Fibroblast of peridontal ligament (primary cell): ENCODE data around the gene FTH1.
"Not testable (repeated sequence)": the region's sequence is repeated elsewhere in the genome, so short reads cannot be mapped to it uniquely, and the experiment has no call there.

Experiments used
- DNase-seq: peaks from one replicate; pipeline ENCODE4 v3.0.0-alpha.2; 2010; ENCODE audit errors: extremely low read depth

Gene FTH1

DNA sequence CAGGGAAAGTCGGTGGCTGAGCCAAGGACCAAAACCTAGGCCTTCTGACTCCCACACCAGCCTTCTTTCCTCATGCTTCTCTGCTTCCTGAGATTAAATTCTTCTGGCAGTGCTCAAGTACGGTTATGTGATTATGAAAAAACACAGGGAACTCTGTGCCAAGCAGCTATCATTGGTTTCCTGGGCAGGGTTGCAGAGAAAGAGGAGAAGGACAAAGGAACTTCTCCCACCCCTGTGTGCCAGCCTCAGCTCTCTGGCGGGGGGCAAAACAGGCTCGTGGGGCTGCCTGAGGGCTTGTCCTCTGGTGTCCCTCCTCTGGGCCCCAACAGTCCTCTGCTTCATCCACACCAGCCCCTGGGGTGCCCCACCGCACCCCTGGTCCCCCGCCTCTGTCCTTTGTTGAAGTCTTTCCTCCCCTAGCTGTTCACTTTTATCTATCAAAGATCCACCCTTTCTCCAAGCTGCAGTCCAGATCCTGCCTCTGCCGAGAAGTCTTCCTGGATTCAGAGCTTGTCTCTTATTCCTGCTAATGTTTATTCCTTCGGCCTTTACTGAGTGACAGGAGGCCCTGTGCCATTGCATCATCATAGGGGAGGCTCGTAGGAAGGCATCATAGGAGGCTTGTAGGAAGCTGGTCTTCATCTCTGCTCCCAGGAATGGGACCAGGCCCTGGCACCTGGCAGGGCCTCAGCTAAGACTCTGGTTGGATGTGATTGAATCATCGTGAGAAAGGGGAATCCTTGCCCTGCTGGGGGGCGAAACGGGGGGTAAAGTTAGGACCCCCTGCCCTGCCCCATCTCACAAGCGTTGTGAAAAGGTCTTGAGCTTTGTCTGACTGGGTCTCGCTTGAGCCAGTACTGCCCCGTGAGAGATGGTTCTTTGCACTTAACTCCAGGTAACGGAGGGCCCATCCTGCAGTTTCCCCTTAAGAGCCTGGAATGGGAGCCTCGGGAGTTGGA is 11.5 kb upstream of the FTH1 start:
- peak; percentile 67 for DNase-seq

DNA sequence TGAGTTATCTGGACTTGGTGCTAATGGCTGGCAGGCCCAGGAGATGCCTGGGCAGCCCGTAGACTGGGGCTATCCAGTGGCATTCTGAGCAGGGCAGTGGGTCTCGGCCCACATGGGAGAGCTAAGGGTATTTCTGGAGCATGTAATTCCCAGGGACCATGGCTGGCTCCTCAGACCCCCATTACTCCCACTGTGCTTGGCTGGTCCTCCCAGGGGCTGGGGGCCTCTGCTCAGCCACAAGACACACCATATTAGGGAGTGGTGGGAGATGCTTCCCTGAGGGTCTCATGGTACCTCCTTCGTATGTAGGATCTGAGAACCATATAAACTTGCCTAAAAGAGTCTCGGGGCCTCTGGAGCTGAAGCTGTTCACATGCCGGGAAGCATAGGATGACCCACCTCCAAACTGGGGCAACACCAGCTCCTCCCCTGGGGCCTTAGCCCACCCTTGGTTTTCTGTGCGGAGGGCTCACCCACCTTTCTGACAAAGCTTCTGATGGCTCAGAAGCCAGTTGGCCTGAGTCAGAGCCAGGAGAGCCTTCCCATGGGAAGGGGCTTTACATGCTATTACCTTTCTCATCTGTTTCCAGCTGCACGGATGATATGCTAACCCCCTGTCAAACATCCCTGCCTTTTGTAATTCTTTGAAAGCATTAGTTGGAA is 9.5 kb upstream of the FTH1 start:
- DNase-seq, result no peak

DNA sequence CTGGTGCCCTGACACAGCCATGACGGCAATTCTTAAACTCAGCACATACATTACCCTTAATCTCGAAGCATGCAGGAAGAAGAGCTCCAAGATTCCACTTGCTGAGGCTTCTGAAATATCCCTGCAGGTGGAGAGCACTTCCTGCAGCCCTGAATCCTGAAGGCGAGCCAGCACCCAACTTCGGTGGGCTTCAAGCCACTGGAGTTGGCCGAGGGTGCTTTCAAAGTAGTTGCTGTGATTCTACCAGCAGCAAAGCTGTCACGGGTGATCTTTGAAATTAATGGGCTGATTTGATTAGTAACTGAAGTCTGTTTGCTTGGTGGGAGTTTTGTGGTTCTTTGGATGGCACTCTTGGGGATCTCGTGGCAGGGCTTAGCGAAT is 9.0 kb upstream of the FTH1 start:
- DNase-seq, result no peak

DNA sequence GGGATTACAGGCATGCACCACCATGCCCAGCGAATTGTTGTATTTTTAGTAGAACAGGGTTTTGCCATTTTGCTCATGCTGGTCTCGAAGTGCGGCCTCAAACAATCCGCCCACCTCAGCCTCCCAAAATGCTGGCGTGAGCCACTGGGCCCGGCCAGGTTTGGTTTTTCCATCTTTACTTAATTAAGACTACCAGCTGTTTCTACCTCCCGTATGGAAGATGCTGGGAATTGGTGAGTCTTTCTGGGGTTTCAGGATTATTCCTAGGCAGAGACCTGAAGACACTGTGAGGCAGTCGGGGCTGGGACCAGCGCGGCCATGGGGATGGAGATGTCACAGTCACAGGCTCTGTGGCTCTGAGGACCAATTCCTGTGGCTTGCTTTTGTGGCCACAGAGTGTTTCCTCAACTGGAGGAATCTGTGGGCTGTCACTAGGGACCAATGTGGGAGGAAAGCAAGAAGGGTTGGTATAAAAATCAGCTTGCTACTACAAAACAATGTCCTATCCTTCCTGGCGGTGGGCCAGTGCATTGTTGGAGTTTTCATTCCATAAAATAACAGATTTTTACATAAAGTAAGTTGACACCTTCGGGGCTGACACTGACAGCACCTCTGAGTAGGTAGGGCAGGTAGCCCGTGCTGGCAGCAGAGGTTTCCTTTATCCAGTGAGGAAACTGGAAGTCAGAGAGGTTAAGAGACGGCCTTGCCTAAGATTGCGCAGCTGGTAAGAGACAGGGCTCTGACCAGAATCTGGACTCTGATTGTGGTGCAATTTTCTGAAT is 8.4 kb upstream of the FTH1 start:
- peak; percentile 15 for DNase-seq

DNA sequence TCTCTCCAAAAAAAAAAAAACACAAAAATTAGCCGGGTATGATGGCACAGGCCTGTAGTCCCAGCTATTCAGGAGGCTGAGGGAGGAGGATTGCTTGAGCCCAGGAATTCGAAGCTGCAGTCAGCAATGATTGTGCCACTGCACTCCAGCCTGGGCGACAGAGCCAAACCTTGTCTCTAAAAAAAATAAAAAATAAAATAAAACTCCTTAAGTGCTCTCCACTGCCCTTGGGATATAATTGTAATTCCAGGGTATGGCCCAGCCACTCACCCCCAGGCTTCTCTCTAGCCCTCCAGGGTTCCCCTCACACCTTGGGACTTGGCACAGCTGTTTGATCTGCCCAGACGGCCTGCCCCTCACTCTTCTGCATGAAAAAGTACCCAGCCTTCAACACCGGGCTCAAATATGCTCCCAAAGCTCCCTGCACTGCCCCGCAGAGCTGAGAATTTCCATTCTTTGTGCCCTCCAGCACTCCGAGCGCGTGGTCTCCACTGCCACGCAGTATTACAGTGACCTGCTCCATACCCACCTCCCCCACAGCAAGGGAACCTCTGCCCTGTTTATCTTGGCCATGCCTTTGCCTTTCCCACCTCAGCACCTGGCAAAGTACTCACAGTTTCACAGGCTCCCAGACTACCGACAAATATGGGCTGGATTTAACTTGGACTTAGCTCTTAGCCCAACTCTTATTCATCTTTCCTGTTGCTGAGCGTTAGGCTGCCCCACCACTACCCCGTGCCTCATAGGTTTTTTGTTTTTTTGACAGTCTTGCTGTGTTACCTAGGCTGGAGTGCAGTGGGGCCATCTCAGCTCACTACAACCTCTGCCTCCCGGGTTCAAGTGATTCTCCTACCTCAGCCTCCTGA is 7.6 kb upstream of the FTH1 start:
- DNase-seq, result no peak

DNA sequence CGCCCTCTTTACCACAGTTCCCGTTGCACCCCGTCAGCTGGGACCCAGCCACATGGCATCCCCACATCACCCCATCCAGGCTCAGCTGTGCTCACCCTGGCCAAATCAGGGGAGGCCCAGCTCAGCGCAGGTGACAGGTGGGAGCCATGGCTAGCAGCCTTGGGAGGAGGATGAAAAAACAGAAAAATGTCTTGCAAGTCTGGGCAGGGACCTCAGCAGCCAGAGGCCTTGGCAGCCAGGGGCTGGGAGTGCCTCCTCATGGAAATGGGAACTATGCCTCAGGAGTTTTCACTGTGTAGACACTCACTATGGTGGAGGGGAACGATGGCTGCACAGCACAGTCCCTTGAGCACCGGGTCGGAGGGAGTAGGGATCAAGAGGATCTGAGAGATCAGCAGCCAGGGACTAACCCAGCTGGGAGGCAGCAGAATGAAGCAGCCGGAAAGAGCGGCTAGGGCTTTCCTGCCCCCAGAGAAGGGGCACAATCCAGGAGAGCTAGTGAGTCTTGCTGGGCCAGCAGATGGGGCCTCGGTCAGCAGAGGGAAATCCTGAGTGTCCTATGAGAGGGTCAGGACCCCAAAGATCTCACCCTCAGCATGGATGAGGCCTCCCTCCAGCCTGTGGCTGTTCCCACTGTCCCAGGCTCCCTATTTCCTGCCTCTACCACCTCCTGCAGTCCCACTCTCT is 6.2 kb upstream of the FTH1 start:
- no peak for DNase-seq

DNA sequence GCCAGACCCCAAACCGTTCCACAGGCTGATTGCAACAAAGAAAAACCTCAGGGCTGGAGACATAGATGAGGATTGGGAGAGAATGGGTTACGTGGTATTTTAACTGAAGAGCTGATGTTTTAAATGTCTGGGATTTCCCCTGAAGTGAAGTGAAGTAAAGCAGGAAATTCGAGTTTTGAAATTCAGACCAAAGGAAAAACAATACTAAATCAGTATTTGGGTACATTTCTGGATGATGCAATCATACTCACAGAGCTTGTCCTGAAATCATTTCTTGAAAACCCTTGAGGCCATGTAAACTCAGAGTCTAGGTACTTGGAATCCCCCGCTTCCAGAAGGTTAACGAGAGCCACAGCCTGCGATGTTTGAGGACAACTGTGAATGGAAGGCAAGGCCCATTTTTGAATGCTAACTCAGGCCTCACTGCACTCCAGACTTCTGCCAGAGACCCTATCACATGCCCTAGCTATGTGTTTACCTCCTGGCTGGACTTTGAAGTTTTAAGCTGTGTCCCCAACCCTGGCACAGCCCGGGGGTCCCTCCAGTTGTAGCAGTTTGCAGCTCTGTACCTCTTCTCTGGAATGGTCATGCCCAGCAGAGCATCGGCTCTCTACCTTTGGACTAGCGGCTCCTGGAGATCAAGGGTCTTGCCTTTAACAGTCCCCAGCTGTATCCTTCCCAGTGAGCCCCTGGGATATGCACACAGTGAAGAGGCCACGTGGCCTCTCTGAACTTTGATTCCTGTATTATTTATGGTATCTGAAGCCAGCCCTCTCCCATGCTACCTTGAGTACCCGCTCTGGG is 5.4 kb upstream of the FTH1 start:
- peak; percentile 96 for DNase-seq

DNA sequence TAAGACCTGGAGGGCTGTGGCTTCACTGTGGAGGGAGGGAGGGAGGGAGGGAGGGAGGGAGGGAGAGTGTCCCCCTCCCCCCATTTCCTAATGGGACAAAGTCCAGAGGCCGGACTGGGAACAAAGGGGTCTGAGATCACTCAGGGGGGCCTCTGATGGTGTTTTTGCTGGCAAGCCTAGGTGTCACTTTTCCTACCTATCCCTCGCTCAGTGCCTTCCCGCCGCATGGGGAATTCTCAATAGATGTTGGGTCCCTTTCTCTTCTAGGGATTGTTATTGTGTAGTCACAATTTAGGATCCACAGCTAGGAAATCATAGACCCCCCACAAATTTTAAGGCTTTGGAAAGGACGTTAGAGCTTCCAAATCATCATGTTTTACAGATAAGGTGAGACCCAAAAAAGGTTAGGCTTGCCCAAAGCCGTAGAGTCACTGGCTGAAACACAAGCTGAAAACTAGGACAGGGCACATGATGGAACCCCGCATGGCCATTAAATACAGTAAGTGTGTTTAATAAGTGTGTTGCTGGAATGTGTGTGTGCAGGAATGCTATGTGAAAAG is 4.8 kb upstream of the FTH1 start:
- DNase-seq, result no peak

DNA sequence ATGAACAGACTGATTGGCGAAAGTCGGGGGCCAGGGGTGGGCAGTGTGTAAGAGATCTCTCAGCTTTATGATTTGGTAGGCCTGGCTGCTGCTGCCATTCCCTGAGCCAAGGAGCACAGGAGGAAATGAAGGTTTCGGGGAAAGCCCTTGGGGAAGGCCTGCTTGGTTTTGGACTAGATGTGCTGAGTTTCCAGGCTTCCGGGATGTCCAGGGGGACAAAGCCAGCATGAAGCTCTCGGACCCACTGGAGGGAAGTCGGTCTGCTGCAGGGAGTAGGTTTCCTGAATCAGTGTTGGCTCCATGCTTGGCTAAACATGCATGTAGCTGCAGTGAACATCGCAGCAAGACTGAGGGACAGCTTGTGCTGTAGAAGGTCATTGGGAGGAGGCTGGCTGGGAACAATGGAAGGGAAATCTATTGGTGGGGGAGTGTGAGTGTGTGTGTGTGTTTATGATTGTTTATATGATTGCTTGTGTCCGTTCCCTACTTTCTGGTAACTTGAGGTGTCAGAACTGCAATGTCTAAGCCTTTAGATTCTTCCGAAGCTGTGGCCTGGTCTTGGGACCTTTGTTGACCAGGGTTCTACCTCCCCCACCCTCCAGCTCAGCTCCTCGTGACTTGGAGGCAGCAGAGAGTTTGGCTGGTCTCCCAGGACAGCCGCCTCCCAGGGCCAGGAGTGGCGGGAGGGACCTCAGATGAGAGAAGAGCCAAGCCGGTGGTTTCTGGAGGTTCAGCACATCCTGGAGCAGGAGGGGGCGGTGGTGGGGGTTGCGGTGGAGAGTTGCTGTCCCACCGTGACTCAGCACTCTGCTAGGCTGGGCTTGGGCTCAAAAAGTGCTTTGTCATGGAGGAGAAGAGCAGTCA is 4.0 kb upstream of the FTH1 start:
- peak; percentile 98 for DNase-seq

DNA sequence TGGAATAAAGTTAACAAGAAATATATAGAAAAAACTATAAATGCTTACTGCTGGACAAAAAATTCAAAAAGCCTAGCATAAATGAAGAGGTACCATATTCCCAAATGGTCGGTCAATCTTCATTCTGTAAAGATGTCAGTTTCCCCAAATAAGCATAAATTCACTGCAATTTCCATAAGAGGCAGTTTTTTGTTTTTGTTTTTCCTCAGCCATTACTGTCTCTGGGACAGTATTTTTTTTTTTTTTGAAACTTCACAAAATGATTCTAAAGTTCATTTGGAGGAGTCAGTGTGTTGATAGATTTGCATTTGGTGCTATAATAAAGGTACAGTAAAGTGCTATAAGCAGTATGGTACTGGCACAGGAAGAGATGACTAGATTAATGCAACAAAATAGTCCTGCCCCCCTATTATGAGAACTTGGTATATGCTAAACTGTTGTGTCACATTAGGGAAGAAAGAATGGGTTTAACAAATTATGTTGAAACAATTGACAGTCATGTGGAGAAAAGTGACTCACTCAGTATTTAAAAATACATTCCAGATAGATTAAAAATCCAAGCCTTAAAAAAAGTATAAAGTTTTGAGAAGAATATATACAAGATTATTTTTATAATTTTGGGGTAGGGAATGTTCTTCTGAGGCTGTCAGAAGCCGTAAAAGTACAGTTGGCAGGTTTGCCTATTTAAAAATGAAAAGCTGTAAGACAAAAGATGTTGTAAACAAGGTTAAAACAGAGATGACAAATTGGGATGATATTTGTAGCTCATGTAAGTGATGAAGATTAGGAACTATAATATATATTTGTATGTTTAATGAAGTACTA is 2.6 kb upstream of the FTH1 start:
- peak; percentile 91 for DNase-seq

DNA sequence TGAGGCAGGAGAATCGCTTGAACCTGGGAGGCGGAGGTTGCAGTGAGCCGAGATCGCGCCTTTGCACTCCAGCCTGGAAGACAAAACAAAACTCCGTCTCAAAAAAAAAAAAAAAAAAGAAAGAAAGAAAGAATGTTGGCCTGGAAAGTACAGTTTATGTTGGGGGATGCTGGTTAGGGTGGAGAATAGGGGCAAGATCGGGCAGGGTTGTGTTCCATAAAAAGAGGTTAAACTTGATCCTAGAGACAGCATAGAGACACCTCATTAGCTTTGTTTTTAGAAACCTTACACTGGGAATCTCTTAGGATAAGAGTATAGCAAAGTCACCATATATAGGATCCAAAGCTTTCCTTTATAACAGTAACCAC is 1.9 kb upstream of the FTH1 start:
- DNase-seq, result no peak

DNA sequence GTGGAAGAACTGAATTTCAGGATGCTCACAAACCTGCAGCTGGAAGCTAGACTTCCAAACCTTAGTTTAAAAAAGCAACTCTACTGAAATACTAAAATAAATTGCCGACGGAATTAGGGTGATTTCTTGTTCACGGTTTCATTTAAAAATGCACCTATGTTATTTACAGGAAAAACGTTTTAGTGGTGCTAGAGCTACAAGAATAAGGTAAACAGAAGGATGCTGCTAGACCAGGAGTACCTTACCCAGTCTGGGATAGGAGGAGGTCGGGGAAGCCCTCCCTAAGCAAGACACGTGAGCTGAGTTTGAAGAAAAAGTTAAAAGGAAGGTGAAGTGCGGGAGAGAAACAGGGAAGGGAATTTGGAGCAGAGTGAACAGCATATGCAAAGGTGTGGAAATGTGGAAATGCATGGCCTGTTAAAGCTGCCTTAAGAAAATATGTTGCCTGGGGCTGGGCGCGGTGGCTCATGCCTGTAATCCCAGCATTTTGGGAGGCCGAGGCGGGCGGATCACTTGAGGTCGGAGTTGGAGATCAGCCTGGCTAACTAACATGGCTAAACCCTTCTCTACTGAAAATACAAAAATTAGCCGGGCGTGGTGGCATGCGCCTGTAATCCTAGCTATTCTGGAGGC is 1.4 kb upstream of the FTH1 start:
- no peak for DNase-seq

DNA sequence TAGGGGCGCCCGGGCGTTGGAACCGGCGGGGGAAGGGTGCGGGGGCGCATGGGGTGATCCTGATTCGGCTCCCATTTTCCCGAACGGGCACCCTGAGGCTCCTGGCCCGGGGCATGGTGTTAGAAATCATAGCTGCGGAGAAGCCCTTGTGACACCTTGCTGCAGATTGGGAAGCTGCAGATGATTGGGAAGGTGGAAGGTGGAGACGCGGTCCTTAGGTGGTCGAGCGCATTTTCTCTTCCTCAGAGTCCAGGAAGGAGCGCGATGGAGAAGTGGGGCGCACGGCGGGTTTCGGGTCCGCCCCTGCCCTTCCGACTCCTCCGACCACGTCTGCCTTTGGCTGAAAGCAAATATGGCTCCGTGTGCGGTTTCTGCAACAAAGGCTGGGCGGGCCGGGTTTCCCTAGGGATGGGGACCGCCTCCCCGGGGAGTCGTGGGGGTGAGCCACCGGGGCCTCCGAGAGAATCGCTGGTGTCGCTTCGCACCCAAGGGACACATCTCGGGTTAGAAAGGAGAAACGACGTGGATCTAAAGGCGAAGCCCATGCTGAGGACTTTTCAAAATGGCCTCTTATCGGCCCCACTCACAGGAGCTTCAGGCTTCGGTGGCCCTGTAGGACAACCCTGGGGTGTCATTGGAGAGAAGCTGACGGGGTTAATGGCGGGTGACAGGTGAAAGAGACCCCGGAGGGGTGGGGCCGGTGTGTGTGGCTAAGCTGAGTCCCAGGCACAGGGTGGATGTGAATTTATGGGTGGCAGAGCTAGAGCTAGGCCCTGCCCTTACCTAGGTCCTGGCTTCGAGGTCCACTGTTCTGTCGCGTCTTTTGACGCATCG is 707 bp upstream of the FTH1 start:
- DNase-seq, result no peak

DNA sequence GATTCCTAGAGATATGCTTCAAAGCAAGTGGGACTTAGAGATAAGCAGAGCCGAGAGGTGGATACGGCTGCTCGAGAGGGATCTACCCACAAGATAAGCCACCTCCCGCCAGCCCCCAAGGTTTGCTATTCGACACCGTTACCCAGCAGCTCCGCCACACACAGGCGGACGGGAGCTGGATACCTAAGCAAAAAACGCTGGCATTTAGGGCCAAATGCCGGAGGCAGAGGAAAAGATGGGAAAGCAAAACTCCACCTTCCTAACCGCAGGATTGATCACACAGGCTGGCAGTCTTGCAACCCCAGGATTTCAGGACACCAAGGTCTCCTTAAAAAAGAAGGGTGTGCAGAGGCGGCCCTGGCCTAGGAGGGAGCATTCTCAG is 709 bp downstream of the FTH1 start:
- peak; percentile 42 for DNase-seq

DNA sequence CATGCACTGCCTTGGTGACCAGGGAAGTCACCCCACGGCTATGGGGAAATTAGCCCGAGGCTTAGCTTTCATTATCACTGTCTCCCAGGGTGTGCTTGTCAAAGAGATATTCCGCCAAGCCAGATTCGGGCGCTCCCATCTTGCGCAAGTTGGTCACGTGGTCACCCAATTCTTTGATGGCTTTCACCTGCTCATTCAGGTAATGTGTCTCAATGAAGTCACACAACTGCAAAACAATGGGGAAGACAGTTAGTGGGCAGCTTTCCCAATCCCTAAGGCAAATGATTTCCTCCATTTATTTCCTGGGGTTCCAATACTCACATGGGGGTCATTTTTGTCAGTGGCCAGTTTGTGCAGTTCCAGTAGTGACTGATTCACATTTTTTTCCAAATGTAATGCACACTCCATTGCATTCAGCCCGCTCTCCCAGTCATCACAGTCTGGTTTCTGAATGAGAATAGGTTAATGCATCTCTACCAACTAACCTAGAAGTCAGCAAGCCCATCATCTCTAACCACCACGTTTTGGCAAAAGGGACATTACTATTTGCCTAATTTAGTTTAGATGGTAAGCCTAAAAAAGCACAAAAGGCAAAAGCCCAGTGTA is 2.7 kb downstream of the FTH1 start:
- DNase-seq, result not testable (repeated sequence)

DNA sequence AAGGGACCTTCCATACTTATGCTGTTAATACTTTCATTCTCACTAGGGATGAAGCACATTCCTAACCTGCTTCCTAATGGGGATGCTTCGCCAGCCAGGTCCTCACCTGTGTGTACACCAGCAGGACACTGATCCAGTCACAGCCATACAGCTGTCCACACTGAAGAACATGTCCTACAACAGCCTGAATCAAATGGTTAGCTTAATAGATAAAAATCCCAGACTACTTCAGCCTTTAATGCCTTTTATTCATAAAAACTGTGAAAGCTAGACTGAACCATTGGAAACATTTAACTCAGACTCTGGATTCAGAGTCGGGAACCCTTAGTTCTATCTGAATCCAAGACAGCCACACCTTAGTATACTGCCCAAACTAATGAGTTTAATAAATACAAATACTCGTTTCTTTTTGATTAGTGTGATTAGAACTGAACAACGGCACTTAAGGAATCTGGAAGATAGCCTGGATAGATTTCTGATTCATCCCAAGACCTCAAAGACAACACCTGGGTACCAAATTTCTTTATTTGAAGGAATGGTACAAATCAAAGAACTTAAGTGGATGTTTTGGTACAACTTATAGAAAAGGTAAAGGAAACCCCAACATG is 3.3 kb downstream of the FTH1 start:
- DNase-seq, result no peak
